ENCODE measurements around the gene IFFO2.

- TF ChIP-seq CTCF (IDR thresholded peaks at IDR 0.05) (no peak), ZFX (IDR thresholded peaks at IDR 0.05; ENCODE audit: borderline replicate concordance) (no peak)
These were observed 8.9 kb downstream of the IFFO2 start for GRCh38 chr1:18947570-18947969.

All from 22Rv1 (cell line).